NCI-H748 (cell line): ENCODE data around the gene MYT1.
"Not testable (repeated sequence)": the region's sequence is repeated elsewhere in the genome, so short reads cannot be mapped to it uniquely, and the experiment has no call there.

Source experiments
- DNase-seq: peaks from one replicate; lab custom pipeline; 2025; ENCODE audit not compliant: unreplicated experiment; lab: John Stamatoyannopoulos, UW

Gene MYT1

DNA sequence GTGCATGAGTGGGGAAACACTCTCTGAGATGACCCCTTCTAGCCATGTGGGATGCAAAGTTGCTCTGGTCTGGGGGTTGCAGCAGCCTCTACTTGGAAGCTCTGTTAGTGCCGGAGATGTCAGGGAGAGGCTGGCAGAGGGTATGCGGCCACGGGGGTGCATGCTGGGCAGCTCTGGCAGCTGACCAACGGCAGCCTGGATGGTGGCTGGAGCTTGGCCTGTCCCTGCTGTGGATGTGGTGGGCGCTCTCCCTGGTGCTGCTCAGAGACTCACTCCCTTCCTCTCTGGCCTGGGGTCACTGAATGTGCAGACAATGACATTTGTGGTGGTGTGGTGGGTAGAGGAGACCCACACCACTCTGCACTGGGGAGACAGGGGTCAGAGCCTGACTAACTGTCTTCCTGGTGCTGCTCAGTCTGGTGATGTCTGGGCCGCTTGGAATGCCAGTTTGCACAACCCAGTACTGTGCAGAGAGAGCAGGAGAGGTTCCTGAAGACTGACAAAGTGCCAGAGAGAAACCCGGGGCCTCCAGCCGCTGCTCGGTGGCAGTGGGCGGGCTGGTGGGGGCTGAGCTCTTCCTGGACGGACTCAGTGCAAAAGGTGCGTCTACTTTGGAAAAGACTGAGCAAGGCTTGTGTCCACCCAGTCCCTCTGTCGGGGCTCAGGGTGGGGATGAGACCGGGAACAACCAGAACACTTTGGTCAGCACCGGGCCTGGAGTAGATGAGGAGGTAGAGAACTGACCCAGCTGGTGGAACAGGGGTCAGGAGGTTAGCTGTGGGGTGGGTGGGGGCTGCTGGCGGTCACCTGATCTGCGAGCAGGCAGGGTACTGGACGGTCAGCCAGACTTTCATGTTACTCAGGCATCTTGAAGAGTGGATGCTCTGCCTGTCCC lies 2.7 kb downstream of the MYT1 start:
- no peak for DNase-seq

DNA sequence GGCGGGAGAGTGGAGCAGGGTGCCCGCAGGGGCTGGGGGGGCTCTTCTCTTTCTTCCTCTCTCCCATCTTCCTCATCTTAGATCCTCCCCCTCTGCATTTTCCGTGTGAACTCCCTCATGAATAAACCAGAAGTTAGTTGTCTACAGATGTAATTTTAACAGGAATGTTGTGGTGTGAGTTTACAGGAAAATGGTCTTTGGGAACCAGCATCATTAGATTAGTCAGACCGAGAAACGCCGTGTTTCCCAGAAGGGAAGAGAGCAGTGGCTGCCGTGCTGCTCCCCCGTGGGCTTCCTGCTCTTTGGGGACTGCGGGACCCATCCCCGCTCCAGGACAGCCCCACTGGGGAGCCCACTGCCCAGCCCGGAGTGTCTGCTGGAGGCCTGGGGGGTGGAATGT lies 3.4 kb downstream of the MYT1 start:
- DNase-seq: no peak

DNA sequence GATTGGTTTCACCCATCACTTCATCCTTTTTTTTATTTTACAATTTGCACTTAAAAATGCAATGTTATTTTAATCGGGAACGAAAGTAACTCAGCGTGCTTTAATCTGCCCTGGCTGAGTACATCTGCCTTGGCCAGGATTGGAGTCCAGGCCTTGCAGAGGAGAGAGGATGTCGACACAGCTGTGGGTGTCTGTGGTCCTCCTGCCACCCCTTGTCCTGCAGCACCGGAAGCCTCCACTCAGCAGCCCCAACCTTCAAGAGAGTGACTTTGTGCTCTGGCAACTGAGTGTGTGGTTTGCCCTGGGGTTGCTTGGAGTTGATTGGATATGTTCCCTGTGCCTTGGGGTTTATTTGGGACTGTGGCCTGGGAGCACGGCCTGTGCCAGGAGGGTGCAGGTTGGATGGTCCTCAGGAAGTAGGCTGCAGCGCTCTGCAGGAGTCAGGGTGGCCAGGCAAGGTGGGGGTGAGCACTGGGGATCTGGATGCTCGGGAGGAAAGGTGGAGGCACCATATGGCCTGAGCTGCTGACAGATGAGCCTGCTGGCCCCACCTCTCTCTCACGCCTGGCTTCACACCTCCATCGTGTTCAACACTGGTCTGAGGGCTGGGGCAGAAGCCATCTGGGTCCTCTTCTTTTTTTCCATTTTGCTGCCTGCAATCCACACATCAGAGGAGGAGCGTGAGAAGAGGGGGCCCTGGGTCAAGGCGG lies 4.3 kb downstream of the MYT1 start:
- no peak for DNase-seq

GRCh38 chr20:64169091-64169560 lies 4.9 kb downstream of the MYT1 start:
- DNase-seq: no peak

GRCh38 chr20:64171211-64171610 lies 7.0 kb downstream of the MYT1 start:
- DNase-seq: no peak

- no peak for DNase-seq
These were observed 8.9 kb downstream of the MYT1 start for GRCh38 chr20:64173116-64173515.

GRCh38 chr20:64176551-64176950 lies 12.3 kb downstream of the MYT1 start:
- no peak for DNase-seq

- no peak for DNase-seq
These were observed 12.7 kb downstream of the MYT1 start for GRCh38 chr20:64176971-64177370.

DNA sequence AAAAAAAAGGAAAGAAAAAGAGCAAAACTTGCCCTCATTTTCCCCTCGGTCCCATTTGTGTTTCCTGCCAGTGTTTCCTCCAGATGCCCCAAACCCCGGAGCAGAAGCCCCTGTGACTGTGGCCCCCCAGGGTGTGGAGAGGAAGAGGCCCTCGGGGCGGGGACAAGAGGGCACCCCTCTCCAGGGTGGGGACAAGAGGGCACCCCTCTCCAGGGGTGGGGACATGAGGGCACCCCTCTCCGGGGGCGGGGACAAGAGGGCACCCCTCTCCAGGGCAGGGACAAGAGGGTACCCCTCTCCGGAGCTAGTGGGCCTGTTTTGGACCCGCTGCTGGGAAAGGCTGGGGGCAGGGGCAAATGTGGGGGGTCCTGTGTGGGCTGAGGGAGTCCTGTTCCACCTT lies 13.1 kb downstream of the MYT1 start:
- DNase-seq: no peak

DNA sequence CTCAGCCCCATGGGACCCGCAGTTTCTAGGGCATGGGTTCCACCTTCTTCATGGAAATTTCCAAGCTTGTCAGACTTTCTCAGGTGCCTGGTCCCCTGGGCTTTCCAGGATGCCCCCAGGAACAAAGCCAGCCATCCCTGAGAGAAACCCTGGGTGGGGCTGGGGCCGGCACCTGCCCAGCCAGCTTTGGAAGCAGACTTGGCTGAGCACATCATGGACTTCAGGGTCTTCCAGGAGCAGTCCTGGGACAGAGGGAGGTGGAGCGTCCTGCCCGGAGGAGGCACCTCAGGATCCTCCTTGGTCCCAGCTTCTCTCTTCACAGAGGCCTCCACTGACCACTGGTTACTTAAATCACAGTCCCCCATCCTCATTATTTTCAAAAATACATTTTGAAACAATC lies 13.5 kb downstream of the MYT1 start:
- DNase-seq: no peak

GRCh38 chr20:64178925-64179324 lies 14.7 kb downstream of the MYT1 start:
- not testable (repeated sequence) for DNase-seq

- DNase-seq: no peak
These were observed 15.6 kb downstream of the MYT1 start for GRCh38 chr20:64179805-64180204.

GRCh38 chr20:64180673-64181072 lies 16.4 kb downstream of the MYT1 start:
- no peak for DNase-seq

DNA sequence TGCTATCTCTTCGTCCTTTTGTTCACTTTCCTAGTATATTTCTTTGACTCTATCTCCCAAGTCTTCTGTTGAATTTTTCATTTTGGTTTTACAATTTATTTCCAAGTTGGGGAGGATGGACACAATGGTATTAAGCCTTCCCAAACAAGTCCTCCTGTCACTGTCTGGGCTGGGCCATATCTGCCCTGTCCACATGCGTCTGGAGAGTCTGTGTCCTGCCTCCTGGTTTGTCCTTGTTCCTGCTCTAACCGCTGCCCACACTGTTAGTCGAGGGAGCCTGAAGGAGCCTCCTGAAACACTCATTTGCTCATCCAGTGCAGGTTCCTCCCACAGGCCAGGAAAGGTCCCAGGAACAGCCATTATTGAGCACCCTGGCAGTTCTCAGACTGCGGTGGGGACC lies 17.1 kb downstream of the MYT1 start:
- no peak for DNase-seq

DNA sequence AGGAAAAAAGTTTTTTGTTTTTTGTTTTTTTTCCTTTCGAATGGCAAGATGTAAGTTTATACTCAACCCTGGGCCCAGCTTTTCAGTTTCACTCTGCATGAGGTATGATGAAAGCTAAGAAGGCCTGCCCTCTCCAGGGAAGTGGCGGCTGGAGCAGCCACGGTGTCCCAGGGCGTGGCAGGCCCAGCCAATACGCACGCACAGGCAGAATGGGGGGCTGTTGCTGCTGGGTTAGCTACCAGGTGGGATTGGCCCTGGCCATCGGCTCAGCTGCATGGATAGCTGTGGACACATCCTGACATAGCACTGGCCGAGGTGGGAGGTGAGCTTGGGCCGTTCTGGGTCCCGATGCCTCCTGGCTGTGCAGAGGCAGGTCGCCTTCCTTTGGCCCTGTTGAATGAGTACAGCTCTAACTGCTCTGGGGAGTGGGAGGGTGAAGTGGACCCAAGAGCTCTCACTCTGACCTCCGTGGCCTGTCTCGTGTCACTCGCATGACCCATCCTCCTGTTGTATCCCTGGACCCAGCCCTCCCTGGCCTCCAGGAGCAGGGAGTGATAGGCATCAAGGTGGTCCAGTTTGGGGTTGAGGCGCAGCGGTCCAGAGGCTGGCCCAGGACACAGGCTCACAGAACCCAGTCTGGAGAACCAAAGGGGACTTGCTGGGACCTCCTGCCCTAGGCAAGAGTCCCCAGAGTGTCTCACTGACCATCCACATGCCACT lies 18.1 kb downstream of the MYT1 start:
- DNase-seq: no peak

- no peak for DNase-seq
These were observed 19.1 kb downstream of the MYT1 start for GRCh38 chr20:64183313-64183712.

GRCh38 chr20:64184795-64185194 lies 20.5 kb downstream of the MYT1 start:
- no peak for DNase-seq

DNA sequence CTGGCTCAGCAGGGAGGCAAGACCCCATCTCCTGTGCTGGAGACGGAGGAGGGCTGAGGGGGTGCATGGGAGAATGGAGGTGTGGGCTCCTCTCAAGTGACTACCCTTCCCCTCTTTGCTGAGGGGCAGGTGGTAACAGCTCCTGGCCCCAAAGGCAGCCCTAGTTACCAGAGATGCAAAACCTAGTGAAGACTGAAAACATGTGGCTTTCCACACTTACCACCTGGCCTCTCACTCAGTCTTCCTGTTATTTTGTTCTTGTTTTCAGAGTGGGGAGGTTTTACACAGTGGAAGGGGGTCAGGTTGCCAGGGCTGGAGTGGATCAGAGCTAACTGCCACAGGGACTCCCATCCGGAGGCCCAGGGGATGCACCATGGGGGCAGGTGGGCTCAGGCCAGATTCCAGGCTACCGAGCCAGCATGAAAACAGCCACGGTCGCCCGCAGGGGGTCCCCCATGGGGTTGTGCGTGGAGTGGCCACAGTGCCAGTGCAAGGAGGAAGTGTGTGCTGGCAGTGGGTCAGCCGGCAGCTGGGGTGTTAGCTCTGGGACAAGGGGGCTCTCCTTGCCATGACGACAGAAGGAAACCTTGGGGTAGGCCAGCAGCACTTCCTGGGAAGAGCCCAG lies 21.1 kb downstream of the MYT1 start:
- no peak for DNase-seq

DNA sequence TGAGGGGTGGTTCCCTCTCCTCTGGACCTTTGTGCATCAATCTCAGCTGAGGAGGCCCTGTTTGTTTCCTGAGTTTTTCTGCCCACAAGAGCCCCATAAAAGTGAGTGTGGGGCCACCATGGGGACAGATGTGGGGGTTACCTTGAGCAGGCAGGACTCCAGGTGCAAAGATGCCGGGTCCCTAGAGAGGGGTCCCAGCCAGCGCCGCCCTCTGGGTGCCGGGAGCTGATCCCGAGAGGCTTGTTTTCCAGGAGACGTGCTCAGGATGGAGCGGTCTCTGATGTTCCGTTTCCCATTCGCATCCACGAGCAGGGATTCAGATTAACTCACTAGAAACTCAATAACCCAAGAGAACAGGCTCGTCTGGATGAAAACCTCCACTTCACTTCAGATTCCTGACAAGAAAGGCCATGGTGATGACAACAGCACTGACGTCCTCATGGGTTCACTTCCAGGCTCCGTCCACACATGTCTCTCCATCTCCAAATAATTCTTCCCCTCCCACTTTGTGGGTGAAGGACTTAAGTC lies 21.9 kb downstream of the MYT1 start:
- DNase-seq: no peak

DNA sequence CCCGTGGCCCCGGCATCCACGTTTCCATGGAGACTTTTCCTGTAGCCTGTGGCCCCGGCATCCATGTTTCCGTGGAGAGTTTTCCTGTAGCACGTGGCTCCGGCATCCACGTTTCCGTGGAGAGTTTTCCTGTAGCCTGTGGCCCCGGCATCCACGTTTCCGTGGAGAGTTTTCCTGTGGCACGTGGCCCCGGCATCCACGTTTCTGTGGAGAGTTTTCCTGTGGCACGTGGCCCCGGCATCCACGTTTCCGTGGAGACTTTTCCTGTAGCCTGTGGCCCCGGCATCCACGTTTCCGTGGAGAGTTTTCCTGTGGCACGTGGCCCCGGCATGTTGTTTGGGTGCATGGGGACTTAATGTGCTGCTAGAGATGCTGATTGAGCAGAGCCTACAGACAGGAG lies 23.0 kb downstream of the MYT1 start:
- not testable (repeated sequence) for DNase-seq

- no peak for DNase-seq
These were observed 23.8 kb downstream of the MYT1 start for GRCh38 chr20:64188091-64188490.
